Measurements from ENCODE around the gene ROR1. TPM values are rescaled to one million over a fixed set of nuclear protein-coding genes. Genes with fewer than 3 reads are reported as not detected.

ROR1 gene
- total and polyA plus RNA-seq, 2 donors (not counting 3 experiments of a cell fraction or from before 2014, with no cell fraction given), result 2.6 to 3.5 TPM

DNA sequence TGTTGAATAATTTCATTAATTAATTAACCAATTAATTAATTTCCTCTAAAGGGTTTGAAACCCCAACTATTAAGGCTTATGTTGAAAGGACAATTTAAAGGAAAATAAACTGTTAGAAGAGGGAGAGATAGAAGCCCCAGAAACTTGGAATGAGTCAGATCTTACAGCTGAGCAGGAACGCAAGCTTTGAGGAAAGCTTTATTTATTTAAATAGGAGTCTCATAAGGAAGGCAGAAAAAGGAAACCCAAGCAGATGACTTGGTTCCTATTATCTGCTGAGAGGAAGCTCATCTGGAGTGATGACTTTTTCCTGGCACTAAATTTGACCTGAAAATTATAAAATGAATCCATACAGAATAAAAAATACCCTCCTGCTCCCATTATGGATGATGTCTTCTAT lies 105.1 kb downstream of the ROR1 start:
- Histone ChIP-seq H3K4me2 (ENCODE audit: insufficient read depth, low read length) (no peak overlapping the region), H3K9me3 (replicated peaks; ENCODE audit: control insufficient read depth, insufficient read depth, low read length) (no peaks in the 10 kb centered on the region), H3K27ac (ENCODE audit: insufficient read depth, low read depth, low read length) (no peak overlapping the region), H2AFZ (ENCODE audit: low read depth, low read length) (no peak overlapping the region), H3K79me2 (ENCODE audit: control insufficient read depth, insufficient read depth, low read length) (no peaks in the 10 kb centered on the region), H3K4me1 (ENCODE audit: control insufficient read depth, extremely low read depth, insufficient read depth, low read length) (no peaks in the 10 kb centered on the region), H3K9ac (replicated peaks; ENCODE audit: extremely low read depth, insufficient read depth, low read length) (no peak overlapping the region), H3K9me1 (replicated peaks; ENCODE audit: control insufficient read depth, extremely low read depth, insufficient read depth, low read length) (no peaks in the 10 kb centered on the region), H4K20me1 (replicated peaks; ENCODE audit: control insufficient read depth, extremely low read depth, insufficient read depth, low read length) (no peaks in the 10 kb centered on the region), H3K4me3 (replicated peaks in 1 of 3; ENCODE audit: insufficient read depth in 1 of 3, low read depth in 1 of 3, low read length in 3 of 3) (no peak overlapping the region), H3K36me3 (ENCODE audit: control insufficient read depth in 2 of 2, extremely low read depth in 1 of 2, insufficient read depth in 2 of 2, low read length in 2 of 2) (no peaks in the 10 kb centered on the region), H3K27me3 (ENCODE audit: control insufficient read depth in 2 of 2, insufficient read depth in 2 of 2, low read length in 2 of 2) (no peaks in the 10 kb centered on the region)
- FAIRE-seq, result no peak
- DNase-seq (ENCODE audit: low read depth, low spot score), result no peak
- dilution Hi-C loops (cut with MboI; ENCODE audit: extremely low pct_ligation_motif_present, low sequenced_read_pairs), result no loop called here
- TF ChIP-seq JUN (IDR thresholded peaks at IDR 0.05; ENCODE audit: borderline replicate concordance, insufficient read depth, insufficient read length, low read depth) (no peak), FOS (IDR thresholded peaks at IDR 0.05; ENCODE audit: borderline replicate concordance, insufficient read depth, low read length) (peak; percentile 53)
- intact Hi-C loops (cut with micrococcal nuclease), result no loop called here
- no TSS peak for BruUV-seq (replicated peaks)
- POLR2A ChIA-PET, result no interaction called here
- CTCF ChIA-PET, result interaction anchor here (0.8 to 2.2 kb wide), 5 partner anchors 9 to 258 kb away, joined by 3 to 7 read pairs (median 5); no protein-coding TSS in a partner anchor

DNA sequence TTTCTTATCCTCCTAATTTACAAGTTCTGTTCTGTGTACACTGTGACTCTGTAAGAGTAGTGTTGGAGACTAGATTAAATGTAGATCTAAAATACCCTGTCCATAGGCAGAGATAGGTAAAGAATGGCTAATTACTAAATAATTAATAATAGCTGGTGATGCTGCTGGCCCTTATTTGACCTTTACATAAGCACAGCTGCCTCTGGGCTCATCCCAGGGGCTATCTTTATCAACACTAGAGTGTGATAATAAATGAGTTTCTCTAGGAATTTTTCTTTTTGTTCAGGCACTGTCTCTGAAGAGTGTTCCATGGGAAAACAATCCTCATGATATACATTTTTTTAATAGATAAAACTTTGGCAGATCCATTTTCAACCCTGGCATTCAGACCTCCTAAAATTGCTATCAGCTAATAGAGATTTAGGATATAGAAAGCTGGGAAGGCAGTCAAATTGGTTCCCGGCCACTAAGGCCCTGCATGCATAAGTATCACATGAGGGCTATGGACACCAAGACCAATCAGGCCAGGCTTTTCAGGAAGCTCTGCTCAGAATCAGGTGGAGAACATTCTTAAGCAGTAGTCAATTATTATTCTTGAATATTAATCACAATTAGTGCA lies 107.2 kb downstream of the ROR1 start:
- no peaks in the 10 kb centered on the region for H4K20me1 ChIP-seq (replicated peaks; ENCODE audit: control insufficient read depth, extremely low read depth, insufficient read depth, low read length)
- H3K9me1 ChIP-seq (replicated peaks; ENCODE audit: control insufficient read depth, extremely low read depth, insufficient read depth, low read length), result no peaks in the 10 kb centered on the region
- dilution Hi-C loops (cut with MboI; ENCODE audit: extremely low pct_ligation_motif_present, low sequenced_read_pairs) (no loop called here), intact Hi-C loops (cut with micrococcal nuclease) (no loop called here)
- no peak overlapping the region for H3K27ac ChIP-seq (ENCODE audit: insufficient read depth, low read depth, low read length)
- no peaks in the 10 kb centered on the region for H3K4me1 ChIP-seq (ENCODE audit: control insufficient read depth, extremely low read depth, insufficient read depth, low read length)
- DNase-seq (ENCODE audit: low read depth, low spot score) (no peak), FAIRE-seq (no peak)
- ChIA-PET POLR2A (no interaction called here), CTCF (interaction anchor here (0.6 to 1.7 kb wide), 2 partner anchors 10 to 189 kb away, joined by 3 to 6 read pairs; no protein-coding TSS in a partner anchor)
- H3K9ac ChIP-seq (replicated peaks; ENCODE audit: extremely low read depth, insufficient read depth, low read length), result no peak overlapping the region
- H3K79me2 ChIP-seq (ENCODE audit: control insufficient read depth, insufficient read depth, low read length), result no peaks in the 10 kb centered on the region
- H3K9me3 ChIP-seq (replicated peaks; ENCODE audit: control insufficient read depth, insufficient read depth, low read length), result no peaks in the 10 kb centered on the region
- no peak overlapping the region for H3K4me3 ChIP-seq (replicated peaks in 1 of 3; ENCODE audit: insufficient read depth in 1 of 3, low read depth in 1 of 3, low read length in 3 of 3)
- no peaks in the 10 kb centered on the region for H3K36me3 ChIP-seq (ENCODE audit: control insufficient read depth in 2 of 2, extremely low read depth in 1 of 2, insufficient read depth in 2 of 2, low read length in 2 of 2)
- no peaks in the 10 kb centered on the region for H3K27me3 ChIP-seq (ENCODE audit: control insufficient read depth in 2 of 2, insufficient read depth in 2 of 2, low read length in 2 of 2)
- no peak overlapping the region for H2AFZ ChIP-seq (ENCODE audit: low read depth, low read length)
- BruUV-seq (replicated peaks), result no TSS peak
- TF ChIP-seq, protein P1, sequence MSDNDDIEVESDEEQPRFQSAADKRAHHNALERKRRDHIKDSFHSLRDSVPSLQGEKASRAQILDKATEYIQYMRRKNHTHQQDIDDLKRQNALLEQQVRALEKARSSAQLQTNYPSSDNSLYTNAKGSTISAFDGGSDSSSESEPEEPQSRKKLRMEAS (IDR thresholded peaks at IDR 0.05; ENCODE audit: insufficient read depth, insufficient read length), result no peak
- TF ChIP-seq POLR2AphosphoS5 (IDR thresholded peaks at IDR 0.05; ENCODE audit: insufficient read depth, low read depth, low read length) (no peak), EZH2 (IDR thresholded peaks at IDR 0.05; ENCODE audit: borderline replicate concordance, low read depth, low read length, severe bottlenecking) (no peak), JUN (IDR thresholded peaks at IDR 0.05; ENCODE audit: borderline replicate concordance, insufficient read depth, insufficient read length, low read depth) (no peak), FOS (IDR thresholded peaks at IDR 0.05; ENCODE audit: borderline replicate concordance, insufficient read depth, low read length) (no peak), GATA2 (IDR thresholded peaks at IDR 0.05; ENCODE audit: insufficient read depth, insufficient read length, low read depth, low read length) (no peak), POLR2A (IDR thresholded peaks at IDR 0.05; ENCODE audit: low read depth, low read length) (no peak), MYC (IDR thresholded peaks at IDR 0.05; ENCODE audit: low read depth, low read length) (no peak)
- TF ChIP-seq, protein P2, sequence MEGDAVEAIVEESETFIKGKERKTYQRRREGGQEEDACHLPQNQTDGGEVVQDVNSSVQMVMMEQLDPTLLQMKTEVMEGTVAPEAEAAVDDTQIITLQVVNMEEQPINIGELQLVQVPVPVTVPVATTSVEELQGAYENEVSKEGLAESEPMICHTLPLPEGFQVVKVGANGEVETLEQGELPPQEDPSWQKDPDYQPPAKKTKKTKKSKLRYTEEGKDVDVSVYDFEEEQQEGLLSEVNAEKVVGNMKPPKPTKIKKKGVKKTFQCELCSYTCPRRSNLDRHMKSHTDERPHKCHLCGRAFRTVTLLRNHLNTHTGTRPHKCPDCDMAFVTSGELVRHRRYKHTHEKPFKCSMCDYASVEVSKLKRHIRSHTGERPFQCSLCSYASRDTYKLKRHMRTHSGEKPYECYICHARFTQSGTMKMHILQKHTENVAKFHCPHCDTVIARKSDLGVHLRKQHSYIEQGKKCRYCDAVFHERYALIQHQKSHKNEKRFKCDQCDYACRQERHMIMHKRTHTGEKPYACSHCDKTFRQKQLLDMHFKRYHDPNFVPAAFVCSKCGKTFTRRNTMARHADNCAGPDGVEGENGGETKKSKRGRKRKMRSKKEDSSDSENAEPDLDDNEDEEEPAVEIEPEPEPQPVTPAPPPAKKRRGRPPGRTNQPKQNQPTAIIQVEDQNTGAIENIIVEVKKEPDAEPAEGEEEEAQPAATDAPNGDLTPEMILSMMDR (IDR thresholded peaks at IDR 0.05; ENCODE audit: extremely low read depth in 1 of 2, insufficient read depth in 1 of 2, low read depth in 1 of 2, low read length in 2 of 2), result no peak
- no peak overlapping the region for H3K4me2 ChIP-seq (ENCODE audit: insufficient read depth, low read length)

Data from endothelial cell of umbilical vein (primary cell).